ENCODE data around the gene LCE3C. TPM values are rescaled to one million over a fixed set of nuclear protein-coding genes. Genes with fewer than 3 reads are reported as not detected.

The LCE3C gene
- total RNA-seq, 1 experiment from 2014 or later: not detected

DNA sequence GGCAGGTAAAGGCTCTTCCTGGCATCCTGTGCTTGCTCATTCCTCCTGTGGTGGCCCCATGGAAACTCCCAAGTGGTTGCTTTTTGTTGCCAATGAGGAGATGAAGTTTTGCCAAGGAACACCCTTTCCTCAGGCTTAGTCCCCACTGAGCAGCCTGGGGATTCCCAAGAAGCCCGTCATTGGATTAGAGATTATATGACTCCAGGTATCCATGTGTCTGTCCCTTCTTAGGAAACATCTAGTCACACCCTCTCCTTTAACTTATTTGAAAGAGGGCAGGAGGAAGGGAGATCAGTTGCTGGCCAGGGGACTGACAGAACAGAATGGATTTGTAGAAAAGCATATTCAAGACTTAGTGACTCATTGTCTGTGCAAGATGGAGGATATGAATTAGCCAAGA, 26.7 kb downstream of the LCE3C start:
- H3K27ac ChIP-seq: no peak overlapping the region
- H3K27me3 ChIP-seq (replicated peaks): no peaks in the 10 kb centered on the region
- no peaks in the 10 kb centered on the region for H3K9me3 ChIP-seq (replicated peaks)
- H3K4me3 ChIP-seq: no peak overlapping the region
- H3K4me1 ChIP-seq (replicated peaks): no peaks in the 10 kb centered on the region
- no peaks in the 10 kb centered on the region for H3K36me3 ChIP-seq
- DNase-seq (ENCODE audit: low read depth in 1 of 2, low spot score in 2 of 2): no peak

DNA sequence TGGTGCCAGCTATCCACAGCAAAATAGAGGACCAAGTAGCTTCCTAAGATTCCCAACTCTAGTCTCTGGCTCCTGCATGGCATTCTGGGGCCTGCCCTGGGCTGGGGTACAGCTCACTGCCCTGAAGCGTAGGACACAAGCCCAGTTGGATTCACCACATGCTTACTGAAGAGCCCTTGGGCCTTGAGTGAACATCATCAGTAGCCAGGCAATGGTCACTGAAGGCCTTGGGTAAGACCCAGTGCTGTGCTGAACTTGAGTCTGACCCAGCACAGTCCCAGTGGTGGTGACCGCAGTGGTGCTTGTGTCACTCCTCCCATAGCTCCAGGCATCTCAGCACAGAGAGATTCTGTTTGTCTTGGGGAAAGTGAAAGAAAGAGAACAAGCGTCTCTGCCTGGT, 30.6 kb downstream of the LCE3C start:
- no peak for DNase-seq (ENCODE audit: low read depth in 1 of 2, low spot score in 2 of 2)
- Histone ChIP-seq H3K4me1 (replicated peaks) (no peaks in the 10 kb centered on the region), H3K9me3 (replicated peaks) (no peaks in the 10 kb centered on the region), H3K27me3 (replicated peaks) (no peaks in the 10 kb centered on the region), H3K27ac (no peak overlapping the region), H3K4me3 (no peak overlapping the region), H3K36me3 (no peaks in the 10 kb centered on the region)

DNA sequence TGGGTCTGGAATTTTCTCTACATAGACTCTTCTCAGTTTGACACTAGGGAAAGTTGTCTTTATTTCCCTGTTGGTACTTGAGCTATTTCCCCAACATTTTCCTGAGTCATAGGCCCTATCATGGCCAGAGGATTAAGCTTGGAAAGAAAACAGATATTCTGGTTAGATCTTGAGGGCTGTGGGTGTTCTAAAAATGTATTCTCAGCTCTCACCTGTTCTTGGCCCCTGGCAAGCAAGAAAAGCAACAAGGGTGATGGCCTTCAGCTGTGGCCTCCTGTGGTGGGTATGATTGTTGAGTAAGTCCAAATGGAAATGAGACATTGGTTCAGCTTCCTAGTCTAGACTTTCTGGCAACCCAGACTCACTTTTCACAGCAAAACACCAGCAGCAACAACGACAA, 40.3 kb downstream of the LCE3C start:
- Histone ChIP-seq H3K36me3 (no peaks in the 10 kb centered on the region), H3K27me3 (replicated peaks) (peaks cover 12% of the 10 kb centered on the region), H3K27ac (no peak overlapping the region), H3K4me3 (no peak overlapping the region), H3K4me1 (replicated peaks) (no peaks in the 10 kb centered on the region), H3K9me3 (replicated peaks) (no peaks in the 10 kb centered on the region)
- no peak for DNase-seq (ENCODE audit: low read depth in 1 of 2, low spot score in 2 of 2)

DNA sequence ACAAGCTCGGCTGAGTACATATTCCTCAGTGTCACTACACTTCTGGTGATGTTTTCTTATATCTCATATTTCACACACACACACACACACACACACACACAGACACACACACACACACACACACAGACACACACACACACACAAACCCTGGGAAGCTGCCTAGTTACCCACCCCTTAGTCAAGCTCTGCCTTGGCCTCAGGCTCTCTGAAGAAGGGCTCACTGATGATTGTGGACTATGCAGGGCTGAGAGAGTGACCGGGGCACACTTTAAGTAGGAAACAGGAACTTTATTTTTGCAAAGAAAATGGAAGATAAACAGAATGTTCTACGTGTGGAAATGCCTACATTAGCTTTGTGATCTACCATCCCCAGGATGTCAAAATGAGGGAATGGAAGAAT, 43.9 kb downstream of the LCE3C start:
- no peak overlapping the region for H3K4me3 ChIP-seq
- no peaks in the 10 kb centered on the region for H3K4me1 ChIP-seq (replicated peaks)
- no peak for DNase-seq (ENCODE audit: low read depth in 1 of 2, low spot score in 2 of 2)
- peaks cover 12% of the 10 kb centered on the region for H3K27me3 ChIP-seq (replicated peaks)
- no peaks in the 10 kb centered on the region for H3K9me3 ChIP-seq (replicated peaks)
- H3K36me3 ChIP-seq: no peaks in the 10 kb centered on the region
- H3K27ac ChIP-seq: no peak overlapping the region

DNA sequence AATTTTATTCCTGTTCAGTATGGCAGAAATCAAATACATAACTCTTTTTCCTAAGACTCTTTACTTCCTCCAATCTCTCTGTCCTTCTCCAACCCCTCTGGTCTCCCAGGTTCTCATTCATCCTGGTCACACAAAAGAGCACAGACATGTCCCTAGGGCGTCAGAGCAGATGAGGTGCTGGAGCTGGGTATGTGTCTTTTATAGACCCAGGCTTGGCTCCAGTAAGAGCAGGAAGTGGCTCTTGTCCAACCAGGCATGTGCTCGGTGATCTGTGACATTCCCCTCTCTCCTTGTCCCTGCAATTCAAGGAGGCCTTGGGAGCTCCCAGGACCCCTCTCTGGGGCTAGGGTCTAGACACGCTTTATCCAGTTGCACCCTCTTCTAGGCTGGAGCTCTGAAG, 45.1 kb downstream of the LCE3C start:
- Histone ChIP-seq H3K27me3 (replicated peaks) (peaks cover 12% of the 10 kb centered on the region), H3K4me1 (replicated peaks) (no peaks in the 10 kb centered on the region), H3K27ac (no peak overlapping the region), H3K4me3 (no peak overlapping the region), H3K36me3 (no peaks in the 10 kb centered on the region), H3K9me3 (replicated peaks) (no peaks in the 10 kb centered on the region)
- no peak for DNase-seq (ENCODE audit: low read depth in 1 of 2, low spot score in 2 of 2)

DNA sequence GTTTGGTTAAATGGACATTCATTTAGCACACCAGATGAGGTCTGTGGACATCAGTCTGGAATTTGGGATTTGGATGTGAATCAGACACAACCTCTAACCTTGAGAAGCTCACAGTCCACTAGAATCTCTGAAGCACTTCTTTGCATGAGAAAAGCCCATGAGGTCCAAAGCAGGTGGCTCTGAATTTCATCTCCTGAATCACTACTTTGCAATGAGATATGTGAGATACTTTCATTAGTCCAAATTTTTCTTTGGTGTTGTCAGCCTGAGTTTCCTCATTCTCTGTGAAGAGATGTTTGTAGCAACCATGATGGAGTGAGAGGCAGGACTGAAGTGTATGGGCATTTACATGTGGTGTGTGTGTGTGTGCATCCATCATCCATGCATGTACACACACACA, 46.6 kb downstream of the LCE3C start:
- Histone ChIP-seq H3K27me3 (replicated peaks) (peaks cover 4% of the 10 kb centered on the region), H3K27ac (no peak overlapping the region), H3K9me3 (replicated peaks) (no peaks in the 10 kb centered on the region), H3K36me3 (no peaks in the 10 kb centered on the region), H3K4me1 (replicated peaks) (no peaks in the 10 kb centered on the region), H3K4me3 (no peak overlapping the region)
- DNase-seq (ENCODE audit: low read depth in 1 of 2, low spot score in 2 of 2): no peak

Other genes starting within 250 kb of the LCE3C start
- gene FLG2, start 240.2 kb upstream of the LCE3C start, total RNA-seq (2014; rRNA removed; shearing (Covaris generic)): not detected in 2 replicates
- 0.16 TPM in 1 of 2 replicates, not detected in the other for gene CRNN, start 186.0 kb upstream of the LCE3C start, total RNA-seq (2014; rRNA removed; shearing (Covaris generic))
- gene LCE5A, start 89.4 kb upstream of the LCE3C start, total RNA-seq (2014; rRNA removed; shearing (Covaris generic)): not detected in 2 replicates
- gene CRCT1, start 85.8 kb upstream of the LCE3C start, total RNA-seq (2014; rRNA removed; shearing (Covaris generic)): not detected in 2 replicates
- not detected in 2 replicates for gene LCE3E, start 33.5 kb upstream of the LCE3C start, total RNA-seq (2014; rRNA removed; shearing (Covaris generic))
- gene LCE3D, start 19.7 kb upstream of the LCE3C start, total RNA-seq (2014; rRNA removed; shearing (Covaris generic)): not detected in 2 replicates
- gene LCE3B, start 13.6 kb downstream of the LCE3C start, total RNA-seq (2014; rRNA removed; shearing (Covaris generic)): not detected in 2 replicates
- gene LCE3A, start 22.9 kb downstream of the LCE3C start, total RNA-seq (2014; rRNA removed; shearing (Covaris generic)): not detected in 2 replicates
- not detected in 2 replicates for gene LCE2D, start 63.1 kb downstream of the LCE3C start, total RNA-seq (2014; rRNA removed; shearing (Covaris generic))
- not detected in 2 replicates for gene LCE2C, start 75.0 kb downstream of the LCE3C start, total RNA-seq (2014; rRNA removed; shearing (Covaris generic))
- gene LCE2B, start 85.9 kb downstream of the LCE3C start, total RNA-seq (2014; rRNA removed; shearing (Covaris generic)): not detected in 2 replicates
- not detected in 2 replicates for gene LCE2A, start 98.1 kb downstream of the LCE3C start, total RNA-seq (2014; rRNA removed; shearing (Covaris generic))
- gene LCE4A, start 107.9 kb downstream of the LCE3C start, total RNA-seq (2014; rRNA removed; shearing (Covaris generic)): not detected in 2 replicates
- gene KPRP, start 157.8 kb downstream of the LCE3C start, total RNA-seq (2014; rRNA removed; shearing (Covaris generic)): not detected in 2 replicates
- not detected in 2 replicates for gene LCE1F, start 174.9 kb downstream of the LCE3C start, total RNA-seq (2014; rRNA removed; shearing (Covaris generic))
- not detected in 2 replicates for gene LCE1E, start 186.0 kb downstream of the LCE3C start, total RNA-seq (2014; rRNA removed; shearing (Covaris generic))
- gene LCE1D, start 196.5 kb downstream of the LCE3C start, total RNA-seq (2014; rRNA removed; shearing (Covaris generic)): not detected in 2 replicates
- not detected in 2 replicates for gene LCE1C, start 206.4 kb downstream of the LCE3C start, total RNA-seq (2014; rRNA removed; shearing (Covaris generic))
- gene LCE1B, start 211.7 kb downstream of the LCE3C start, total RNA-seq (2014; rRNA removed; shearing (Covaris generic)): not detected in 2 replicates
- gene LCE1A, start 227.2 kb downstream of the LCE3C start, total RNA-seq (2014; rRNA removed; shearing (Covaris generic)): not detected in 2 replicates
- gene LCE6A, start 242.6 kb downstream of the LCE3C start, total RNA-seq (2014; rRNA removed; shearing (Covaris generic)): not detected in 2 replicates